ENCODE measurements around the gene CTRB2.

The CTRB2 gene

GRCh38 chr16:75241955-75242354, 35.0 kb upstream of the CTRB2 start:
- no peak for DNase-seq

- DNase-seq, result no peak
Observed at GRCh38 chr16:75241412-75241811, 34.5 kb upstream of the CTRB2 start.

GRCh38 chr16:75240633-75241032, 33.7 kb upstream of the CTRB2 start:
- peak; percentile 20 for DNase-seq

GRCh38 chr16:75239542-75240122, 32.7 kb upstream of the CTRB2 start:
- no peak for DNase-seq

- no peak for DNase-seq
Observed at GRCh38 chr16:75238853-75239541, 32.0 kb upstream of the CTRB2 start.

- peak; percentile 48 for DNase-seq
Observed at GRCh38 chr16:75238132-75238852, 31.3 kb upstream of the CTRB2 start.

- DNase-seq, result no peak
Observed at GRCh38 chr16:75237398-75238131, 30.6 kb upstream of the CTRB2 start.

GRCh38 chr16:75236736-75237397, 29.9 kb upstream of the CTRB2 start:
- no peak for DNase-seq

GRCh38 chr16:75236232-75236631, 29.3 kb upstream of the CTRB2 start:
- DNase-seq, result no peak

- DNase-seq, result no peak
Observed at GRCh38 chr16:75235721-75236193, 28.8 kb upstream of the CTRB2 start.

- no peak for DNase-seq
Observed at GRCh38 chr16:75234856-75235696, 28.1 kb upstream of the CTRB2 start.

GRCh38 chr16:75233611-75233938, 26.6 kb upstream of the CTRB2 start:
- DNase-seq, result no peak

- no peak for DNase-seq
Observed at GRCh38 chr16:75231570-75231969, 24.6 kb upstream of the CTRB2 start.

- no peak for DNase-seq
Observed at GRCh38 chr16:75230471-75231110, 23.6 kb upstream of the CTRB2 start.

GRCh38 chr16:75229172-75230031, 22.4 kb upstream of the CTRB2 start:
- DNase-seq, result no peak

- no peak for DNase-seq
Observed at GRCh38 chr16:75228143-75228976, 21.4 kb upstream of the CTRB2 start.

GRCh38 chr16:75227361-75228142, 20.6 kb upstream of the CTRB2 start:
- no peak for DNase-seq

GRCh38 chr16:75226550-75227360, 19.8 kb upstream of the CTRB2 start:
- no peak for DNase-seq

Data from NCI-H1092 (cell line).